Activated CD8-positive, alpha-beta memory T cell treated with anti-CD3 and anti-CD28 coated beads, Interleukin-2, amount 50 U/mL, for 1 hour (primary cell): Measurements from ENCODE around the gene ELN.
"Not testable (repeated sequence)": the region's sequence is repeated elsewhere in the genome, so short reads cannot be mapped to it uniquely, and the experiment has no call there.

Source experiments
- DNase-seq: peaks from one replicate; pipeline ENCODE4 v3.0.0-alpha.2; 2020; ENCODE audit errors: extremely low read depth

ELN gene

GRCh38 chr7:74042746-74043522 is 15.0 kb downstream of the ELN start:
- no peak for DNase-seq

GRCh38 chr7:74043523-74043951 is 15.6 kb downstream of the ELN start:
- no peak for DNase-seq

GRCh38 chr7:74044366-74045350 is 16.7 kb downstream of the ELN start:
- DNase-seq, result no peak

GRCh38 chr7:74046581-74046980 is 18.6 kb downstream of the ELN start:
- DNase-seq, result not testable (repeated sequence)

GRCh38 chr7:74047804-74048380 is 19.9 kb downstream of the ELN start:
- no peak for DNase-seq

- no peak for DNase-seq
Measured at GRCh38 chr7:74048999-74049599, 21.1 kb downstream of the ELN start.

GRCh38 chr7:74049997-74050798 is 22.2 kb downstream of the ELN start:
- DNase-seq, result no peak

- DNase-seq, result no peak
Measured at GRCh38 chr7:74051193-74051592, 23.2 kb downstream of the ELN start.

GRCh38 chr7:74051629-74052410 is 23.8 kb downstream of the ELN start:
- DNase-seq, result no peak

GRCh38 chr7:74052628-74053027 is 24.7 kb downstream of the ELN start:
- no peak for DNase-seq

GRCh38 chr7:74053589-74054186 is 25.7 kb downstream of the ELN start:
- no peak for DNase-seq

- no peak for DNase-seq
Measured at GRCh38 chr7:74056096-74056915, 28.3 kb downstream of the ELN start.

GRCh38 chr7:74057216-74057925 is 29.4 kb downstream of the ELN start:
- no peak for DNase-seq

GRCh38 chr7:74057987-74058386 is 30.0 kb downstream of the ELN start:
- no peak for DNase-seq

GRCh38 chr7:74058486-74058885 is 30.5 kb downstream of the ELN start:
- no peak for DNase-seq

- no peak for DNase-seq
Measured at GRCh38 chr7:74059037-74059436, 31.1 kb downstream of the ELN start.

GRCh38 chr7:74059681-74060588 is 32.0 kb downstream of the ELN start:
- DNase-seq, result no peak
